RCC 7860 (cell line): ENCODE data around the gene OR5C1.
A peak's percentile ranks its signal among the peaks of the same experiment; 100 is the strongest.
"Not testable (repeated sequence)": the region's sequence is repeated elsewhere in the genome, so short reads cannot be mapped to it uniquely, and the experiment has no call there.

ENCODE experiments used
- DNase-seq: peaks from one replicate; pipeline ENCODE4 v3.0.0-alpha.2; 2015; ENCODE audit warnings: low spot score
- FAIRE-seq: peaks from 2 replicates; lab custom pipeline; 2012; peaks lifted over from hg19 to GRCh38; lab: Jason Lieb, UNC

Gene OR5C1

GRCh38 chr9:122788831-122789230, at the start of gene OR5C1:
TSS of gene OR5C1 (plus strand) at chr9:122788933. CDS start at chr9:122788933, 0 bp downstream.
- FAIRE-seq (no peak), DNase-seq (no peak)

GRCh38 chr9:122742003-122742402, 46.7 kb upstream of the OR5C1 start, which contains the start of gene OR1L6:
TSS of gene OR1L6 (plus strand) at chr9:122742303. CDS start at chr9:122749848, 7,545 bp downstream.
- no peak for DNase-seq
- FAIRE-seq: no peak

GRCh38 chr9:122754825-122755224, 33.9 kb upstream of the OR5C1 start:
- FAIRE-seq (no peak), DNase-seq (no peak)

- no peak for FAIRE-seq
These were observed 20.9 kb upstream of the OR5C1 start for GRCh38 chr9:122767817-122768216.

GRCh38 chr9:122777052-122777451, 11.7 kb upstream of the OR5C1 start:
- no peak for FAIRE-seq

More at GRCh38 chr9:122767817-122768216, 20.9 kb upstream of the OR5C1 start:
- no peak for DNase-seq

GRCh38 chr9:122777935-122778627, 10.7 kb upstream of the OR5C1 start:
- FAIRE-seq (no peak), DNase-seq (peak; percentile 73)

More at GRCh38 chr9:122777052-122777451, 11.7 kb upstream of the OR5C1 start:
- no peak for DNase-seq

GRCh38 chr9:122779181-122779580, 9.6 kb upstream of the OR5C1 start:
- FAIRE-seq (no peak), DNase-seq (no peak)

GRCh38 chr9:122780026-122780425, 8.7 kb upstream of the OR5C1 start:
- DNase-seq: no peak
- no peak for FAIRE-seq

GRCh38 chr9:122781671-122782070, 7.1 kb upstream of the OR5C1 start:
- FAIRE-seq (no peak), DNase-seq (no peak)

GRCh38 chr9:122785269-122785668, 3.5 kb upstream of the OR5C1 start:
- no peak for DNase-seq
- FAIRE-seq: no peak

- FAIRE-seq (no peak), DNase-seq (no peak)
These were observed 2.4 kb upstream of the OR5C1 start for GRCh38 chr9:122786338-122786737.

- DNase-seq (no peak), FAIRE-seq (no peak)
These were observed 718 bp downstream of the OR5C1 start for GRCh38 chr9:122789256-122790046.

- FAIRE-seq (no peak), DNase-seq (no peak)
These were observed 3.3 kb downstream of the OR5C1 start for GRCh38 chr9:122791872-122792669.

GRCh38 chr9:122797316-122798063, 8.8 kb downstream of the OR5C1 start:
- DNase-seq: no peak
- no peak for FAIRE-seq

- DNase-seq: no peak
- no peak for FAIRE-seq
These were observed 11.6 kb downstream of the OR5C1 start, which contains the start of gene OR1K1 for GRCh38 chr9:122800066-122801060. TSS of gene OR1K1 (plus strand) at chr9:122800123. CDS start at chr9:122800123, 0 bp downstream.

GRCh38 chr9:122806661-122807060, 17.9 kb downstream of the OR5C1 start:
- DNase-seq: no peak
- no peak for FAIRE-seq

GRCh38 chr9:122807271-122807900, 18.7 kb downstream of the OR5C1 start:
- FAIRE-seq: no peak
- DNase-seq: no peak

- DNase-seq (no peak), FAIRE-seq (no peak)
These were observed 19.4 kb downstream of the OR5C1 start for GRCh38 chr9:122808141-122808540.

GRCh38 chr9:122809261-122809660, 20.5 kb downstream of the OR5C1 start:
- DNase-seq, FAIRE-seq: not testable (repeated sequence)
